Neural cell (in vitro differentiated cells): ENCODE data around the gene YWHAH.

ENCODE experiments used
- EP300 ChIP-seq: fragments of 450-650 bp; conservative IDR thresholded peaks from 2 replicates; pipeline ENCODE4 v1.6.1; 2014; ENCODE audit warnings: antibody characterized with exemption, mild to moderate bottlenecking, moderate library complexity; ENCODE audit not compliant: poor library complexity, severe bottlenecking
- EZH2 ChIP-seq: fragments of 200-600, 300-800 bp; shearing (Covaris generic), sonication (generic); IDR thresholded peaks from 2 replicates; pipeline ENCODE4 v1.6.1; 2014; ENCODE audit warnings: antibody characterized with exemption, low read length, borderline replicate concordance, mild to moderate bottlenecking; ENCODE audit not compliant: insufficient read depth, poor library complexity, severe bottlenecking
- MXI1 ChIP-seq: fragments of 450-650 bp; conservative IDR thresholded peaks from 2 replicates; pipeline ENCODE4 v1.6.1; 2014; ENCODE audit warnings: antibody characterized with exemption, mild to moderate bottlenecking; ENCODE audit not compliant: poor library complexity, severe bottlenecking
- POLR2AphosphoS5 ChIP-seq: IDR thresholded peaks from 2 replicates; pipeline ENCODE4 v1.6.1; 2012
- RAD21 ChIP-seq: fragments of 450-650 bp; conservative IDR thresholded peaks from 2 replicates; pipeline ENCODE4 v1.6.1; 2014; ENCODE audit warnings: antibody characterized with exemption, mild to moderate bottlenecking, moderate library complexity
- TAF1 ChIP-seq: IDR thresholded peaks from 2 replicates; pipeline ENCODE4 v1.6.1; 2012; ENCODE audit warnings: low read depth
- TF ChIP-seq, protein P1 (sequence below): IDR thresholded peaks from 2 replicates; pipeline ENCODE4 v1.6.1; 2012; ENCODE audit warnings: borderline replicate concordance
- TF ChIP-seq, protein P2 (sequence below): fragments of 450-650 bp; IDR thresholded peaks from 2 replicates; pipeline ENCODE4 v1.5.1; 2014; ENCODE audit warnings: antibody characterized with exemption, mild to moderate bottlenecking, moderate library complexity; ENCODE audit not compliant: poor library complexity, severe bottlenecking

DNA sequence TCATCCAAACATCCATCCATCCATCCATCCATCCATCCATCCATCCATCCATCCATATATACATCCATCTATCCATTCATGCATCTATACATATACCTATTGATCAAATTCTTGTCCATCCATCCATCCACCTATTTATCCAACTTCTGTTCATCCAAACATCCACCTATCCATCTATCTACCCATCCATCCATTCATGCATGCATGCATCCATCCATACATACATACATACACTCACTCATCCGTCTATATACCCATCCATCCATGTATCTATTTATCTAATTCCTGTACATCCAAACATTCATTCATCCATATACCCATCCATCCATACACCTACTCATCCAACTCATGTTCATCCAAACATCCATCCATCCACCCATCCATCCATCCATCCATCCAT is 19.3 kb upstream of the YWHAH start:
- TF ChIP-seq, protein P1, sequence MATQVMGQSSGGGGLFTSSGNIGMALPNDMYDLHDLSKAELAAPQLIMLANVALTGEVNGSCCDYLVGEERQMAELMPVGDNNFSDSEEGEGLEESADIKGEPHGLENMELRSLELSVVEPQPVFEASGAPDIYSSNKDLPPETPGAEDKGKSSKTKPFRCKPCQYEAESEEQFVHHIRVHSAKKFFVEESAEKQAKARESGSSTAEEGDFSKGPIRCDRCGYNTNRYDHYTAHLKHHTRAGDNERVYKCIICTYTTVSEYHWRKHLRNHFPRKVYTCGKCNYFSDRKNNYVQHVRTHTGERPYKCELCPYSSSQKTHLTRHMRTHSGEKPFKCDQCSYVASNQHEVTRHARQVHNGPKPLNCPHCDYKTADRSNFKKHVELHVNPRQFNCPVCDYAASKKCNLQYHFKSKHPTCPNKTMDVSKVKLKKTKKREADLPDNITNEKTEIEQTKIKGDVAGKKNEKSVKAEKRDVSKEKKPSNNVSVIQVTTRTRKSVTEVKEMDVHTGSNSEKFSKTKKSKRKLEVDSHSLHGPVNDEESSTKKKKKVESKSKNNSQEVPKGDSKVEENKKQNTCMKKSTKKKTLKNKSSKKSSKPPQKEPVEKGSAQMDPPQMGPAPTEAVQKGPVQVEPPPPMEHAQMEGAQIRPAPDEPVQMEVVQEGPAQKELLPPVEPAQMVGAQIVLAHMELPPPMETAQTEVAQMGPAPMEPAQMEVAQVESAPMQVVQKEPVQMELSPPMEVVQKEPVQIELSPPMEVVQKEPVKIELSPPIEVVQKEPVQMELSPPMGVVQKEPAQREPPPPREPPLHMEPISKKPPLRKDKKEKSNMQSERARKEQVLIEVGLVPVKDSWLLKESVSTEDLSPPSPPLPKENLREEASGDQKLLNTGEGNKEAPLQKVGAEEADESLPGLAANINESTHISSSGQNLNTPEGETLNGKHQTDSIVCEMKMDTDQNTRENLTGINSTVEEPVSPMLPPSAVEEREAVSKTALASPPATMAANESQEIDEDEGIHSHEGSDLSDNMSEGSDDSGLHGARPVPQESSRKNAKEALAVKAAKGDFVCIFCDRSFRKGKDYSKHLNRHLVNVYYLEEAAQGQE: no peak
- TF ChIP-seq, protein P2, sequence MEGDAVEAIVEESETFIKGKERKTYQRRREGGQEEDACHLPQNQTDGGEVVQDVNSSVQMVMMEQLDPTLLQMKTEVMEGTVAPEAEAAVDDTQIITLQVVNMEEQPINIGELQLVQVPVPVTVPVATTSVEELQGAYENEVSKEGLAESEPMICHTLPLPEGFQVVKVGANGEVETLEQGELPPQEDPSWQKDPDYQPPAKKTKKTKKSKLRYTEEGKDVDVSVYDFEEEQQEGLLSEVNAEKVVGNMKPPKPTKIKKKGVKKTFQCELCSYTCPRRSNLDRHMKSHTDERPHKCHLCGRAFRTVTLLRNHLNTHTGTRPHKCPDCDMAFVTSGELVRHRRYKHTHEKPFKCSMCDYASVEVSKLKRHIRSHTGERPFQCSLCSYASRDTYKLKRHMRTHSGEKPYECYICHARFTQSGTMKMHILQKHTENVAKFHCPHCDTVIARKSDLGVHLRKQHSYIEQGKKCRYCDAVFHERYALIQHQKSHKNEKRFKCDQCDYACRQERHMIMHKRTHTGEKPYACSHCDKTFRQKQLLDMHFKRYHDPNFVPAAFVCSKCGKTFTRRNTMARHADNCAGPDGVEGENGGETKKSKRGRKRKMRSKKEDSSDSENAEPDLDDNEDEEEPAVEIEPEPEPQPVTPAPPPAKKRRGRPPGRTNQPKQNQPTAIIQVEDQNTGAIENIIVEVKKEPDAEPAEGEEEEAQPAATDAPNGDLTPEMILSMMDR: no peak
- no peak for TF ChIP-seq EP300
- TF ChIP-seq EZH2: no peak
- TF ChIP-seq MXI1: no peak
- TF ChIP-seq TAF1: no peak
- TF ChIP-seq POLR2AphosphoS5: no peak
- no peak for TF ChIP-seq RAD21
